ENCODE measurements around the gene TIMM44.
"Not testable (repeated sequence)": the region's sequence is repeated elsewhere in the genome, so short reads cannot be mapped to it uniquely, and the experiment has no call there.

The TIMM44 gene

DNA sequence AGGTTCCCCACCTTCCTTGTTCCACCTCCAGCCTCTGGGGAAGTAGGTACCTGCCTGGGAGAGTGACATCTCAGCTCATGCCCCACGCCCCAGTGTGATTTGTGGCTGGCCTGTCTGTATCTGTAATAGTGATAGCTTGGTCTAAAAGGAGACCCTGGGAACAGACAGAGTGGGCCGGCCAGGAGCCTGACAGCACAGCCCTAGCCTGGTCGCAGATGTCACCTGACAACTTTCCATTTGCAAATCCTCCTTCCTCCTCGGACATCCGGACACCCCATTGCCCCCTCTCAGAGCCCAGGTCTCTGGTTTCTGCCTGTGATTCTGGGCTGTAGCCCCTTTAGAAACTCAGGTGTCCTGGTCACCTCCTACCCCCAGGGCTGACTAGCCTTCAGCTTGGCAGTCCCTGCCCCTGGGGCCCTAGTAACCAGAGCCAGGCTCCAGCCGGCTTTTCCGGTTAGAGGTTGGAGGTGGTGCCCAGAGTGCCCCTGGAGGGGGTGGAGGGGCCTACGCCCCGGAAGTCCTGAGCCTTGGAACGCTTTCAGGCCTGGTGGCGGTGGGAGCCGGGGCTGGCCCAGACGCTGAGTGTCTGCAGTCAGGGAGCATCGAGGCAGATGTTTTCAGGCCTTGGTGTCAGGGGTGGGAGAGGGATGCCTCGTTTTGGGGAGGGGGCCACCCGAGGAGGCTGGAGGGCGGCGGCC lies 48.7 kb downstream of the TIMM44 start:
- DNase-seq = no peak

DNA sequence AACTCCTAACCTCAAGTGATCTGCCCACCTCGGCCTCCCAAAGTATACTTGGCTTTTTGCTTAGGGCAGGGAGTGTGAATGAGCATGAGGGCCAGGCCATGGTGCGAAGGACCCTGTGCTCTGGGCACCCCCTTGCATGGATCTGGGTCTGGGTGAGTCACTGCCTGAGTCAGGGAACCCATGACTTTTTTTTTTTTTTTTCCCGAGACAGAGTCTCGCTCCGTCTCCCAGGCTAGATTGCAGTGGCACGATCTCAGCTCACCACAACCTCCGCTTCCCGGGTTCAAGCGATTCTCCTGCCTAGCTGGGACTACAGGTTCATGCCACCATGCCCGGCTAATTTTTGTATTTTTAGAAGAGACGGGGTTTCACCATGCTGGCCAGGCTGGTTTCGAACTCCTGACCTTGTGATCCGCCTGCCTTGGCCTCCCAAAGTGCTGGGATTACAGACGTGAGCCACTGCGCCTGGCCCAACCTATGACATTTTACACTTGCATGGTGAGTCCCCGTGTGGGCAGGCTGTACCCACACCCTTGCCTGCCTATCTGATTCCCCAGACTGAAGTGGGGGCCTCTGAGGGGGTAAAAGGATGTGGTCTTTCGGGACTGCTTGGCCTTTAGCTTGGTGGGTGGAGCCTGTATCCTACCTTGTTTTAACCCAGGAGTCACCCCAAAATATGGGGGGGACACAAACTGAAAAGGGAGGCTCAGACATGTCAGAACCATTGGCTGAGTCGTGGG lies 49.9 kb downstream of the TIMM44 start:
- not testable (repeated sequence) for DNase-seq

DNA sequence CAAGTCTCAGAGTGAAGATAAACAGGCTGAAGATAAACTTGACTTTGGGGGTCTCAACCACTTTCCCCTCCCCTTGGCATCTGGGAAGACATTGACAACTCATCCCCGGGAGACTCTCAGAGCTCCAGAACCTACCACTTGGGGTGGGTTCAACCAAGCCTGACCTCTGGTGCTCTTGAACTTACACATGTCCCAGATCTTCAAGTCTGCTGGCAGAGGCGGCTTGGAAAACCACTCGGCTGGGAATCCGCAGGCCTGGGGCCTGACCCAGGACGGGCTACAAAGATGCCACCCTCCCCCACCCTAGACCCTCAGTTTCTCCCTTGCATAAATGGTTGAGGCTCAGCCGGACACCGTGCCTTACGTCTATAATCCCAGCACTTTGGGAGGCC lies 54.6 kb downstream of the TIMM44 start:
- no peak for DNase-seq

DNA sequence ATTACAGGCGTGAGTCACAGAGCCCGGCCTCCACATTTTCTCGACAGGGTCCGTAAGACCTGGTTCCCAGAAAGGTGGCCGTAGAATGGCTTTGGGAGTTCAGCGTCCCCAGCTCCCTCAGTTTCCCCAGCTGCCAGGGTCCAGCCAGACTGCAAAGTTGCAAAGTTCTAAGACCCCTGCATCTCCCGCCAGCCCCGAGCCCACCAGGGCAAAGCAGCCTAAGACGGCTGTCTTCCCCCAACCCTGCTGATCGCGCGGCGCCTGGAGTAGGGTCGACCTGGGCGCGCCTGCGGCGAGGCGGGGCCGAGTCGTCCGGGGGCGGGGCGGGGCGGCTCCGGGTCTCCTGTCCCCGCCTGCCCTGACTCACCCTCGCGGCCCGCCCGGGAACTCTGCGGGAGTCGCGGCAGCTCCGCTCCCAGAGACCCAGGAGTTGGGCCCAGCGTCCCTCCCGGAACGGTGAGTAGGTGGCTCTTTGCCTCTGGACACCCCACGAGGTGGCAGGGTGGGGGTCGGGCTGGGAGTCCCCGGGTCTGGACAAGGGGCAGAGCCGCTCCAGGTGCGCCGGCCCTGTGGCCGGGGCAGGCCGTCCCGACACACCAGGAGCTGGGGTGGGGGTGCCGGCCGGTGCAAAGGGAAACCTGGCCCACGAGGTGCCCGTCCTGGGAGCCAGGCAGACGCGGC lies 55.2 kb downstream of the TIMM44 start, which contains the start of gene LRRC8E:
TSS of gene LRRC8E (plus strand) at position 366 of the 681 bp plus-strand sequence. CDS start 7,094 bp downstream, outside the sequence.
- peak; percentile 76 for DNase-seq

- no peak for DNase-seq
Observed at GRCh38 chr19:7887408-7888144, 55.9 kb downstream of the TIMM44 start.

DNA sequence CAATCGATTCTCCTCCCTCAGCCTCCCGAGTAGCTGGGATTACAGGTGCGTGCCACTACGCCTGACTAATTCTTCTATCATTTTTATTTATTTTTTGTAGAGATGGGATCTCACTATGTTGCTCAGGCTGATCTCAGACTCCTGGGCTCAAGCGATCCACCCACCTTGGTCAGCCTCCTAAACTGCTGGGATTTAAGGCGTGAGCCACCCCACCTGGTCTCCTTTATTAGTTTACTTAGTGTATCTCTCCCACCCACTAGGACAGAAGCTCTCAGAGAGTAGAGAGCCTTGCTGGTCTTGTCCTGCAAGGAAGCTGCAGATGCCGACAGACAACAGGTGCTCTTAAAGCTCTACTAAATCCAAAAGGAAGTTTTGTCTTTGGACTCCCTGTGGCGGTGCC lies 57.6 kb downstream of the TIMM44 start:
- no peak for DNase-seq

- no peak for DNase-seq
Observed at GRCh38 chr19:7883796-7884570, 59.5 kb downstream of the TIMM44 start.

DNA sequence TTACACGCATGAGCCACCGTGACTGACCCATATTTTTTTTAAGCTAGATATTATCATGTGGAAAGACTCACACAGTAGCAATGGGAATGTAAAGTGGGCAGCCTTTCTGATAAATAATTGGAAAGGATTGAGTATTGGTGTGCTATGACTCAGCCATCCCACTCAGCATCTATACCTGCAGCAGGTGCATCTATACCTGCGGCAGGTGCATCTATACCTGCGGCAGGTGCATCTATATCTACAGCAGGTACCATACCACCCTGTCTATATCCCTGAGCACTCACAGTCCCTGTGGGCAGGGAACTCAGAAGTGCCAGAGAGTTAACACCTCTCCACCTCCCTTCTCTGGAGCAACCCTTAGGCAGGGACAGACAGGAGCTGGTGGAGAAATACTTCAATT lies 60.4 kb downstream of the TIMM44 start:
- DNase-seq = no peak

DNA sequence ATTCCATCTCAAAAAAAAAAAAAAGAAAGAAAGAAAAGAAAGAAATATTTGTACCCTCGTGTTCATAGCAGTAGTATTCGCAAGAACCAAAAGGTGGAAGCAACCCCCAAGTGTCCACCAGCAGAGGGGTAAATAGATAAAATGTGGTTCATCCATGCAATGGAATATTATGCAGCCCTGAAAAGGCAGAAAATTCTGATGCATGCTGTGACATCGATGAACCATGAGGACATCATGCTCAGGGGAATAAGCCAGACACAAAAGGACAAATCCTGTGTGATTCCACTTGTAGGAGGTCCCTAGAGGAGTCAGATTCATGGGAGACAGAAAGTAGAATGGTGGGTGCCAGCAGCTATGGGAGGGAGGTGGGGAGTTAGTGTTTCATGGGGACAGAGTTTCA lies 61.6 kb downstream of the TIMM44 start:
- DNase-seq = no peak

- no peak for DNase-seq
Observed at GRCh38 chr19:7879836-7880235, 63.6 kb downstream of the TIMM44 start.

DNA sequence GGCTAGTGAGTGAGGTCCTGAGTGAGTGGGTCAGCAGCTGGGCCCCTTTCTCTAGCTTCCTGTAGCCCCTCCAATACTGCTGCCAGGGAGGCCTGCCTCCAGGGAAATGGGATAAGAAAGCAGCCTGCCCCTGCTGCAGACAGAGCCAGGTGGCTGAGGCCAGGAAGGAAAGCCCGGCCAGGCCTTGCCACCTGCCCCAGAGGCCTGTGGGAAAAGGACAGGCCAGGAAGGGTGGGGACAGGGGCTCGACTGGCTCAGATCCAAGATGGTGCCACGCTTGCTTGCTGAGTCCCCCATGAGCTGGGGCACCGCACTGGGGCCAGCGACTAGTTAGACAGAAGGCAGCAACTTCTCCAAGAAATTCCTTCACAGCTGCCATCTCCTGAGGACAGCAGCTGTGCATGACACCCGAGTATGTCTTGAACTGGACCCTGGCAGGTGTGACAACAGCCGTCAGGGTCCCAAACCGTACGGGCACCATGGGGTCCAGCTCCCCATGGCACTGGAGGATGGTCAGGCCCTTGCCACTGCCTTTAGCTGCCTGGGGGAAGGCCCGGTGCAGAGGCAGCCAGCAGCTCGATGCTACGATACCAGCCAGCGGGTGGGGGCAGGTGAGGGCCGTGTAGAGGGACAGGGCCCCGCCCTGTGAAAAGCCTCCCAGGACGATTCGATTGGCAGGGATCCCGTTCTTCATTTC lies 64.2 kb downstream of the TIMM44 start:
- no peak for DNase-seq

- DNase-seq = no peak
Observed at GRCh38 chr19:7877249-7877836, 66.1 kb downstream of the TIMM44 start.

All from stimulated activated CD4-positive, alpha-beta T cell treated with anti-CD3 and anti-CD28 coated beads, Interleukin-15, amount 100 ng/mL, for 24 hours (primary cell).